ENCODE measurements around the gene AGAP1. TPM values are rescaled to one million over a fixed set of nuclear protein-coding genes. Genes with fewer than 3 reads are reported as not detected.

Gene AGAP1
- polyA plus RNA-seq, 3 donors from 2014 or later, result 0.18 to 2.3 (median 0.21) TPM

GRCh38 chr2:235495373-235496238 lies 1.8 kb downstream of the AGAP1 start:
- peak overlapping the region; percentile 15 to 77 (median 46) for H3K4me3 Mint-ChIP-seq
- peaks cover 24 to 38% (median 24%) of the 10 kb centered on the region in 3 donors for H3K27me3 Mint-ChIP-seq (ENCODE audit: low read depth in 3 of 3)

GRCh38 chr2:235496239-235496621 lies 2.4 kb downstream of the AGAP1 start:
- Mint-ChIP-seq H3K27ac (no peak overlapping the region), H3K36me3 (no peaks in the 10 kb centered on the region), H3K4me1 (peaks cover 18 to 23% of the 10 kb centered on the region in 2 donors), H3K27me3 (ENCODE audit: low read depth in 3 of 3) (peaks cover 21 to 38% (median 25%) of the 10 kb centered on the region in 3 donors), H3K9me3 (peaks cover 0 to 6% (median 0%) of the 10 kb centered on the region in 6 donors), H3K4me3 (peak overlapping the region in 1 of 5 donors; percentile 3)
- DNase-seq, result no peak

More at GRCh38 chr2:235495373-235496238, 1.8 kb downstream of the AGAP1 start:
- Mint-ChIP-seq H3K27ac (no peak overlapping the region), H3K9me3 (peaks cover 0 to 6% (median 0%) of the 10 kb centered on the region in 6 donors), H3K36me3 (no peaks in the 10 kb centered on the region), H3K4me1 (peaks cover 18 to 21% of the 10 kb centered on the region in 2 donors)
- DNase-seq, result no peak

DNA sequence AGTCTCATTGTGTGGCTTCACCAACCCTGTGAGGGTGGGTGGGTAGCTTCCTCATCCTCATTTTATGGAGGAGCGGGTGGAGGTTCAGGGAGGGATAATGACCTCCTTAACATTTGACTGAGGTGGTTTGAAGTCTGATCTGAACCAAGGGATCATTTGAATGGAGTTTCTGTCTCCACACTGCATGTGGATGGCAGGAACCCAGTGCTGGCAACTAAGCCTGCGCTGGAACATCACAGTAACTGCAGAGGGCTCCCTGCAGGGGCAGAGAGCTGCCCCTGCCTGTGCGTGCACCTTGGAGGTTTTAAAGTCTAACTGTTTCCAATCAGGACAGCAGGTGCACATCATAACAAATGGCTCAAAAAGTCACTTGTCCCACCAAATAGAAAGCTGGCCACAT lies 3.3 kb downstream of the AGAP1 start:
- Mint-ChIP-seq H3K36me3 (no peaks in the 10 kb centered on the region), H3K27ac (no peak overlapping the region), H3K27me3 (ENCODE audit: low read depth in 3 of 3) (peaks cover 16 to 35% (median 25%) of the 10 kb centered on the region in 3 donors), H3K9me3 (peaks cover 0 to 3% (median 0%) of the 10 kb centered on the region in 6 donors), H3K4me1 (peaks cover 18 to 31% of the 10 kb centered on the region in 2 donors), H3K4me3 (no peak overlapping the region)
- no peak for DNase-seq

DNA sequence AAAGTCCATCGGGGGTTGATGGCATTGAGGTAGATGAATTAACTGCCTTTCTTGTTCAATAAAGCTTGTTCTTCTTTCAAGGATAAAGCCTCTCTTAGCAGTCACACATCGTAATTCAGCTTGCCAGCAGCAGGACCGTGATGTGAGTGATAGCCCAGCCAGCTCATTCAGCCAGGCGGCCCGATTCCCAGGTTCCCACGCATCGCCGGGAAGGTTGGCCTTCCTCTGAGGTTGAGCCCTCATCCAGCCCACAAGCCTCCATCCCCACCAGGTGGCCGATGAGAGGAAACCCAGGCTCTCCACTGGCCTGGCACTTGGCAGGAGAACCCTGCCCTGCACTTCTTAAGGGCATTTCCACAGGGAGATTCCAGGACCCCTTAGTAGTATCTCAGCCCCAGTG lies 4.7 kb downstream of the AGAP1 start:
- Mint-ChIP-seq H3K9me3 (no peaks in the 10 kb centered on the region), H3K27ac (no peak overlapping the region), H3K4me3 (no peak overlapping the region), H3K27me3 (ENCODE audit: low read depth in 3 of 3) (peaks cover 11 to 25% (median 24%) of the 10 kb centered on the region in 3 donors), H3K4me1 (peaks cover 6 to 17% of the 10 kb centered on the region in 2 donors), H3K36me3 (no peaks in the 10 kb centered on the region)
- no peak for DNase-seq

- H3K4me3 Mint-ChIP-seq, result no peak overlapping the region
- H3K27me3 Mint-ChIP-seq (ENCODE audit: low read depth in 3 of 3), result peaks cover 11 to 28% (median 26%) of the 10 kb centered on the region in 3 donors
- peaks cover 6 to 17% of the 10 kb centered on the region in 2 donors for H3K4me1 Mint-ChIP-seq
- no peaks in the 10 kb centered on the region for H3K9me3 Mint-ChIP-seq
- no peaks in the 10 kb centered on the region for H3K36me3 Mint-ChIP-seq
- DNase-seq, result no peak
- no peak overlapping the region for H3K27ac Mint-ChIP-seq
These were observed 5.3 kb downstream of the AGAP1 start for GRCh38 chr2:235498946-235499812.

GRCh38 chr2:235500110-235500760 lies 6.4 kb downstream of the AGAP1 start:
- DNase-seq, result no peak
- no peaks in the 10 kb centered on the region for H3K9me3 Mint-ChIP-seq
- H3K4me1 Mint-ChIP-seq, result peaks cover 5 to 17% of the 10 kb centered on the region in 2 donors
- H3K27ac Mint-ChIP-seq, result no peak overlapping the region
- no peak overlapping the region for H3K4me3 Mint-ChIP-seq
- H3K36me3 Mint-ChIP-seq, result no peaks in the 10 kb centered on the region
- H3K27me3 Mint-ChIP-seq (ENCODE audit: low read depth in 3 of 3), result peaks cover 13 to 31% (median 26%) of the 10 kb centered on the region in 3 donors

DNA sequence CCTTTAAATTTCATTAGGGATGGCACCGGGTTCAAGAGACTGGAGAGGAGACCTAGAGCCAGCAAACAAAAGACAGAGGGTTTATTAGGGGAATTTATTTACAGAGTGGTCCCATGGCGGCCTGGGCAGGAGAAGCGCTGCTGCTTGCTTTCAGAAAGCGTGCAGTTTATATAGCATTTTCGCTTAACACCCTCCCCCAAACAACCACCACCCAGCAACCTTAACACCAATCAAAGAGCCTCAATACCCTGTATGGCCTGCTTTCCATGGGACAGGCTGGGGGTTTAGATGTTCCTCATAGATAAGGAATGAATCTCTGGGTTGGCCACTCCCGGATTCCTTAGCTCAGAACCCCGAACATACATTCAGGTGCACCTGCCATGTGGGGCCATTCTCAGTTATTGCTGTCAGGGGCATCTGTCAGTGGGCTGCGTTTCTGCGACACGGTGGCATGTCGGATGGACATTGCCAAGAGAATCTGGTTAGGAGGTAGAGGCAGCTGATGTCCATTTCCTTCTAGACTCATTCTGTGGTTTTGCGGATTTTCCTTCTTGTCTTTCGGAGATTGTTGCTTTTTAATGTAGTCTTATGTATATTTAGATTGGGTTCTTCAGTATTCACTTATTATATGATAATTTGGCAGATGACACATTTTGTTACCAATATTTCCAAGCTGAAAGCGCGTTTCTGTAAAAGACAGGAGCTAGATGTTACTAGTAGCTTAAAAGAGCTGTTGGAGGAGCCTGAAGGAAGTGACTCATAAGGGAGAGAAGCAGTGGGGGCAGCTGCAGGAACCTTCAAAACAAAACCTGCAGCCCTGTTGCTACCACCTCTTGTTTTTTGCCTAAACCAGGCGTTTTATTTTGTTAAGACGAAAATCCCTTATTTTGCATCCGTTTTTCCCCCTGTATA lies 7.2 kb downstream of the AGAP1 start:
- Mint-ChIP-seq H3K36me3 (no peaks in the 10 kb centered on the region), H3K27ac (no peak overlapping the region), H3K27me3 (ENCODE audit: low read depth in 3 of 3) (peaks cover 12 to 23% (median 23%) of the 10 kb centered on the region in 3 donors), H3K4me3 (peak overlapping the region in 1 of 5 donors; percentile 20), H3K4me1 (peaks cover 3 to 11% of the 10 kb centered on the region in 2 donors), H3K9me3 (no peaks in the 10 kb centered on the region)
- no peak for DNase-seq

GRCh38 chr2:235501673-235502031 lies 7.8 kb downstream of the AGAP1 start:
- H3K4me1 Mint-ChIP-seq, result peaks cover 3 to 11% of the 10 kb centered on the region in 2 donors
- no peak for DNase-seq
- no peaks in the 10 kb centered on the region for H3K36me3 Mint-ChIP-seq
- peak overlapping the region in 1 of 5 donors; percentile 20 for H3K4me3 Mint-ChIP-seq
- no peak overlapping the region for H3K27ac Mint-ChIP-seq
- no peaks in the 10 kb centered on the region for H3K9me3 Mint-ChIP-seq
- H3K27me3 Mint-ChIP-seq (ENCODE audit: low read depth in 3 of 3), result peaks cover 7 to 23% (median 20%) of the 10 kb centered on the region in 3 donors

DNA sequence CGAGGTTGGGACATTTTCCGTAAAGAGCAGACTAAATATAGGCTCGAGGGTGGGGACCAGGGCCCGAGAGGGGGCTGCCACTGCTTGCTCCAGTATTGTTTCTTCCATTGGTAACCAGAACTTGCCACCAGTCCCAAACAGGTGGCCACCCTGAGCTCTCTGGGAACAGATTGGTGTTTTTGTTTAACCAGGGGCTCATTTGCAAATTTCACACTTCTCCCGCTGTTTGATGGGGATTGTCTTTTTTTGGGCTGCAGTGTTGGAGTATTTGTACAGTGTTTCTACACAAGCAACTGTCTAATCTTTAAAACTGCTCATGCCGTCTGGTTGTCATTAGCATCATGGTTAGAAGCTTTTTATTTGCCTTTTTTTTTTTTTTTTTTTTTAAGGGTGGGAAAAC lies 8.5 kb downstream of the AGAP1 start:
- Mint-ChIP-seq H3K36me3 (no peaks in the 10 kb centered on the region), H3K9me3 (no peaks in the 10 kb centered on the region), H3K27me3 (ENCODE audit: low read depth in 3 of 3) (peaks cover 7 to 24% (median 20%) of the 10 kb centered on the region in 3 donors), H3K4me3 (no peak overlapping the region), H3K27ac (no peak overlapping the region), H3K4me1 (peaks cover 3 to 11% of the 10 kb centered on the region in 2 donors)
- DNase-seq, result no peak

- Mint-ChIP-seq H3K36me3 (no peaks in the 10 kb centered on the region), H3K27me3 (ENCODE audit: low read depth in 3 of 3) (peaks cover 7 to 20% (median 18%) of the 10 kb centered on the region in 3 donors), H3K9me3 (no peaks in the 10 kb centered on the region), H3K4me3 (no peak overlapping the region), H3K4me1 (peaks cover 3 to 11% of the 10 kb centered on the region in 2 donors), H3K27ac (no peak overlapping the region)
- no peak for DNase-seq
These were observed 10.8 kb downstream of the AGAP1 start for GRCh38 chr2:235504441-235505180.

DNA sequence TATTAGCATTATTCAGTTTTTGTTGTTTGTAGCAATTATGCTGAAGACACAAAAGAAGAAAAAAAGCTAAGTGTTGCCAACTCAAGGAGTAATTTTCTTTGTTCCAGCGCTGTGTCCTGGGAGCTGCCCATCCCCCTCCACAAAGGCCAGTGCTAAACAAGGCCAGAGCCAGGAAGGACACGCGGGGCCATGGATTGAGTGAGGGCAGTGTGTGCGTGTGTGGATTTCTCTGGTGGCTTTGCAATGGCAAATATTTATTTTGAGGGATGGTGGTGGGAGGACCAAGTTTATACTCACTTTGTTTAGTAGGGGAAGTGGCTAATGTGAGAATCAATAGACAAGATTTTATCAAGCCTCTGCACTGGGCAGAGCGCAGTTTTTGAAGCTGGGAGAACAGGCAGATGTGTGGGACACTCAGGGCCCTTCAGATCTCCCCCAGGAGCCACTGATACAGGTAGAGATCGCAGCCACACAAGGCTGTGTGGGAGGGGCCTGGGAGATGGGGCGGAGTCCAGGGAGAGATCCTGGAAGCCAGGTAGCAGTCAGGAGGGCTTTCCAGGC lies 11.4 kb downstream of the AGAP1 start:
- no peak for DNase-seq
- Mint-ChIP-seq H3K36me3 (no peaks in the 10 kb centered on the region), H3K4me1 (peaks cover 3 to 11% of the 10 kb centered on the region in 2 donors), H3K9me3 (no peaks in the 10 kb centered on the region), H3K27ac (no peak overlapping the region), H3K27me3 (ENCODE audit: low read depth in 3 of 3) (peaks cover 7 to 18% (median 16%) of the 10 kb centered on the region in 3 donors), H3K4me3 (no peak overlapping the region)

All from immature natural killer cell (primary cell).